Neural progenitor cell (in vitro differentiated cells): ENCODE measurements around the gene TARS1. TPM values are rescaled to one million over a fixed set of nuclear protein-coding genes. Genes with fewer than 3 reads are reported as not detected.
A peak's percentile ranks its signal among the peaks of the same experiment; 100 is the strongest.

Experiments used
- DNase-seq: peaks from one replicate; pipeline ENCODE4 v3.0.0-alpha.2; 2016; ENCODE audit warnings: low spot score
- H2AFZ ChIP-seq: fragments of 200-600 bp; sonication (generic); replicated peaks from 2 replicates; pipeline ENCODE4 v1.6.1; 2016; ENCODE audit warnings: antibody characterized with exemption
- H3F3A ChIP-seq: fragments of 200-600 bp; sonication (generic); 2 replicates; pipeline ENCODE4 v1.6.1; 2016; ENCODE audit warnings: antibody characterized with exemption, low read depth
- H3K27ac ChIP-seq: fragments of 200-600 bp; sonication (generic); 2 replicates; pipeline ENCODE4 v1.5.1; 2016; ENCODE audit warnings: mild to moderate bottlenecking
- H3K27me3 ChIP-seq: fragments of 200-600 bp; sonication (generic); 2 replicates; pipeline ENCODE4 v1.6.1; 2016; ENCODE audit warnings: mild to moderate bottlenecking, moderate library complexity
- H3K36me3 ChIP-seq: fragments of 200-600 bp; sonication (generic); 2 replicates; pipeline ENCODE4 v1.5.1; 2016
- H3K4me1 ChIP-seq: fragments of 200-600 bp; sonication (generic); 2 replicates; pipeline ENCODE4 v1.6.1; 2016; ENCODE audit warnings: mixed run types
- H3K4me2 ChIP-seq: fragments of 200-600 bp; sonication (generic); 2 replicates; pipeline ENCODE4 v1.6.1; 2016
- H3K4me3 ChIP-seq: fragments of 200-600 bp; sonication (generic); 2 replicates; pipeline ENCODE4 v1.5.1; 2016
- H3K79me2 ChIP-seq: fragments of 200-600 bp; sonication (generic); 2 replicates; pipeline ENCODE4 v1.6.1; 2016; ENCODE audit warnings: low read depth
- H3K9ac ChIP-seq: fragments of 200-600 bp; sonication (generic); 2 replicates; pipeline ENCODE4 v1.6.1; 2016
- H3K9me3 ChIP-seq: fragments of 200-600 bp; sonication (generic); 2 replicates; pipeline ENCODE4 v1.5.1; 2016; ENCODE audit warnings: low read depth
- H4K20me1 ChIP-seq: fragments of 200-600 bp; sonication (generic); 2 replicates; pipeline ENCODE4 v1.6.1; 2016; ENCODE audit warnings: low read depth
- H3K27ac Mint-ChIP-seq: 3 replicates; pipeline ENCODE4 v1.8.0; 2021; ENCODE audit warnings: mixed read lengths
- H3K27me3 Mint-ChIP-seq: 2 replicates; pipeline ENCODE4 v1.8.0; 2022; ENCODE audit warnings: low read depth, mild to moderate bottlenecking, inconsistent platforms, moderate library complexity, mixed read lengths; ENCODE audit not compliant: insufficient read depth
- H3K36me3 Mint-ChIP-seq: 3 replicates; pipeline ENCODE4 v1.8.0; 2021; ENCODE audit warnings: mixed read lengths
- H3K4me1 Mint-ChIP-seq: 3 replicates; pipeline ENCODE4 v1.8.0; 2021; ENCODE audit warnings: mixed read lengths
- H3K4me3 Mint-ChIP-seq: 3 replicates; pipeline ENCODE4 v1.8.0; 2021; ENCODE audit warnings: mild to moderate bottlenecking, moderate library complexity, mixed read lengths
- H3K9me3 Mint-ChIP-seq: 3 replicates; pipeline ENCODE4 v1.8.0; 2020; ENCODE audit warnings: mixed read lengths
- CTCF ChIP-seq: fragments of 200-600 bp; sonication (generic); IDR thresholded peaks from 2 replicates; pipeline ENCODE4 v1.5.1; 2017; ENCODE audit warnings: antibody characterized with exemption, mild to moderate bottlenecking
- EZH2 ChIP-seq: fragments of 200-600 bp; sonication (generic); IDR thresholded peaks from 2 replicates; pipeline ENCODE4 v1.6.1; 2017; ENCODE audit warnings: antibody characterized with exemption, mild to moderate bottlenecking, moderate library complexity
- EZH2phosphoT487 ChIP-seq: fragments of 200-600 bp; sonication (generic); IDR thresholded peaks from 2 replicates; pipeline ENCODE4 v1.6.1; 2017; ENCODE audit warnings: antibody characterized with exemption
- total RNA-seq: library from RNA; depleted of rRNA; stranded (reverse); fragments of >200 nt; gene quantifications from 2 replicates; pipeline ENCODE4 v1.2.3, GENCODE V29; 2015; ENCODE audit warnings: low replicate concordance

TARS1 gene
- total RNA-seq, 1 donor from 2014 or later, result 123 TPM

DNA sequence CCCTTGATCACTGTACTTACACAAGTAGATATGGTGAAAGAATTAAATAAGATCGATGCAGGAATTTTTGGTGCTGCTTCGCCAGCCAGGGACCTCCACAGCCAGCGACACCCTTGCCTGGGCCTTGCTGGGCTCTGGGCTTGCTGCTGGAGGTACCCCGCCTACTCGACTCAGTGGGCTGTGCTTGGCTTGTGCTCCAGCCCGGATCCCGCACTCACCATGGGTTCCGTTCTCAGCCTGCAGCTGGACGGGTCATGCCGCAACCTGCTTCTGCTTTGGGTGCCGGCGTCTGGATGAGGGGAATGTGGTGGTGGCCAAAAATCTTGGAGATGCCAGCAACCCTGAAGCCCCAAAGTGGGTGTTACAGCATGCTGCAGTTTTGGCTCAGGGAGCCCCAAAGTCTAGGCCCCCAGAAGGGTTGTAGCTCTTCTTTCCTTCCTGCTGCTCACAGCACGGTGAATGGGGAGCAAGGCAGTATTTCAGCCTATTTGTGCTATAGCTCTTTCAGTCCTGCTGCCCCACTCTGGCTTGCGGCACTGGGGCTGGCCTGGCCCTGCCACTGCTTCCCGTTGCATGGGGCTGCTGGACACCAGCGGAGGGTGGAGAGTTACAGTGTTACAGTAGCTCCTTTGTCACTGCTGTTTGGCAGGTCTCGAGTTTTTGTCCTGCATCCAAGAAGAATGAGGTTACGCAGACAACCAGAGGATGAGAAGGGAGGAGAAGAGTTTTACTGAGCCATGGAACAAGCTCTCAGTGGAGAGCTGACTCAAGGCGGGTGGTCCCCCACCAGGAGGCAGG lies 48.0 kb downstream of the TARS1 start:
- H3F3A ChIP-seq, result peaks cover 47% of the 10 kb centered on the region
- H2AFZ ChIP-seq, result peak overlapping the region; percentile 79
- H3K27me3 ChIP-seq, result no peaks in the 10 kb centered on the region
- no peak overlapping the region for H3K27ac ChIP-seq
- H3K9me3 ChIP-seq, result no peaks in the 10 kb centered on the region
- TF ChIP-seq EZH2phosphoT487, result no peak
- no peak for TF ChIP-seq EZH2
- H4K20me1 ChIP-seq, result no peaks in the 10 kb centered on the region
- Mint-ChIP-seq H3K27me3 (peaks cover 2% of the 10 kb centered on the region), H3K4me3 (no peak overlapping the region), H3K36me3 (peaks cover 2% of the 10 kb centered on the region), H3K9me3 (peaks cover 1% of the 10 kb centered on the region), H3K27ac (no peak overlapping the region), H3K4me1 (peaks cover 8% of the 10 kb centered on the region)
- H3K4me3 ChIP-seq, result no peak overlapping the region
- peaks cover 48% of the 10 kb centered on the region for H3K4me1 ChIP-seq
- no peaks in the 10 kb centered on the region for H3K79me2 ChIP-seq
- H3K36me3 ChIP-seq, result no peaks in the 10 kb centered on the region
- DNase-seq, result peak; percentile 33
- no peak overlapping the region for H3K9ac ChIP-seq
- H3K4me2 ChIP-seq, result peak overlapping the region; percentile 36

DNA sequence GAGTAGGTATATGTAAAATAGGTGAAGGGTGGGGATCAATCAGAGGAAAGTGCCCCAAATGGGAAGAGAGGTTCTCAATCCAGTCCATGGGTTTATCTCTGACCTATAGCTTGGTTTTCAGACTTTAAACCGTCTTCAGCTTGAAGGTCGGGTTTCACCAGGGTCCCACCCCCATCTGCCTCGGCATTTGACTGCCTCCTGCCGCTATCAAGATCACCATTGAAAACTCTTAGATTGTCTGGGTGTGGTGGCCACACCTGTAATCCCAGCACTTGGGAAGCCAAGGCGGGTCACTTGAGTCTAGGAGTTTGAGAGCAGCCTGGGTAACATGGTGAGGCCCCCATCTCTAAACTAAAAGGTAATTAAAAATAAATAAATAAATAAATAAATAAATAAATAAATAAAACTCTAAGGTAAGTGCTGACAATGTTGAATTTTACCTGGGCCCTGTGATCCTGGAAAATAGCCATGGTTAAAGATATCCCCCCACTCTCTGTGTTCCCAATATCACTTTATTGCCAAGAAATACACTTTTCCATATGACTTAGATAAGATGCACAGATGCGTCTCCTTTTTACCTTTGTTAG lies 48.8 kb downstream of the TARS1 start:
- no peak overlapping the region for H3K4me3 Mint-ChIP-seq
- H3K4me3 ChIP-seq, result no peak overlapping the region
- no peak overlapping the region for H3K27ac Mint-ChIP-seq
- peaks cover 2% of the 10 kb centered on the region for H3K36me3 Mint-ChIP-seq
- H3K27me3 Mint-ChIP-seq, result peaks cover 2% of the 10 kb centered on the region
- H3K4me2 ChIP-seq, result peak overlapping the region; percentile 36
- H3F3A ChIP-seq, result peaks cover 47% of the 10 kb centered on the region
- H3K9me3 Mint-ChIP-seq, result peaks cover 1% of the 10 kb centered on the region
- no peaks in the 10 kb centered on the region for H3K36me3 ChIP-seq
- H3K4me1 Mint-ChIP-seq, result peaks cover 8% of the 10 kb centered on the region
- H3K27ac ChIP-seq, result peak overlapping the region; percentile 48
- DNase-seq, result peak; percentile 14
- no peaks in the 10 kb centered on the region for H3K79me2 ChIP-seq
- no peak overlapping the region for H2AFZ ChIP-seq
- H3K9me3 ChIP-seq, result no peaks in the 10 kb centered on the region
- H3K27me3 ChIP-seq, result no peaks in the 10 kb centered on the region
- H3K4me1 ChIP-seq, result peaks cover 53% of the 10 kb centered on the region
- TF ChIP-seq CTCF, result no peak
- no peak for TF ChIP-seq EZH2
- no peak for TF ChIP-seq EZH2phosphoT487
- no peaks in the 10 kb centered on the region for H4K20me1 ChIP-seq
- no peak overlapping the region for H3K9ac ChIP-seq

DNA sequence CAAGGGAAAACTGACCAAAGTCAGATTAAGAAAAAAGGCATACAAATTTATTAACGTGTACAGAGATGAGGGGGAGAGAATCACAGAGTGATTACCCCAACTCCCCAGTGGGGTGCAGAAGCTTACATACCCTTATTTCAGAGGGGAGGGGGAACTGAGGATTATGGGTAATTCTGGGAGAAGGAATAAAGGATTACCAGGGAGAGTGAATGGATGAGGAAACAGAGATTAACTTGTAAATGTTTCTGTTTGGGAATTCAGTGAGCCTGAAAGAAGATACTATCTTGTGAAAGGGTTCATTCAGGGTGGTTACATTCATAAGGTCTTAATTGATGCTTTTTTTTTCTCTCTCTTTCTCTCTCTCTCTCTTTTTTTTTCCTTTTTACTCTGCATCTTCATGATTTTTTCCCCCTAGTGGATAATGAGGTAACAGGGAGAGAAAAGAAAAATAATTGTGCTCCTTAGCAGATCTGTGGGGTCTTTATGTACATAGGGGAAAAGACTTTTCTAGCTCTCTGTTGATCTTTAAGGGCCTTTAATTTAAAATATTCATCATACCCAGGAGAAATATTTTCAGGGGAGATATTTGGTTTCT lies 49.4 kb downstream of the TARS1 start:
- H3K9ac ChIP-seq, result no peak overlapping the region
- H3K27me3 ChIP-seq, result no peaks in the 10 kb centered on the region
- Mint-ChIP-seq H3K27me3 (peaks cover 2% of the 10 kb centered on the region), H3K27ac (no peak overlapping the region), H3K9me3 (peaks cover 1% of the 10 kb centered on the region), H3K36me3 (peaks cover 2% of the 10 kb centered on the region), H3K4me3 (no peak overlapping the region), H3K4me1 (peaks cover 8% of the 10 kb centered on the region)
- H3K36me3 ChIP-seq, result no peaks in the 10 kb centered on the region
- no peaks in the 10 kb centered on the region for H3K9me3 ChIP-seq
- peak overlapping the region; percentile 48 for H3K27ac ChIP-seq
- no peaks in the 10 kb centered on the region for H3K79me2 ChIP-seq
- H3K4me3 ChIP-seq, result no peak overlapping the region
- peak overlapping the region; percentile 36 for H3K4me2 ChIP-seq
- H3K4me1 ChIP-seq, result peaks cover 53% of the 10 kb centered on the region
- no peaks in the 10 kb centered on the region for H4K20me1 ChIP-seq
- H3F3A ChIP-seq, result peaks cover 47% of the 10 kb centered on the region
- H2AFZ ChIP-seq, result no peak overlapping the region
- TF ChIP-seq CTCF, result peak; percentile 32
- no peak for TF ChIP-seq EZH2phosphoT487
- DNase-seq, result peak; percentile 54
